HL-60 (cell line): ENCODE data around the gene TTLL8.

Experiments
- GABPA ChIP-seq: IDR thresholded peaks from 2 replicates; pipeline ENCODE4 v1.6.1; 2012; ENCODE audit warnings: low read depth
- POLR2AphosphoS5 ChIP-seq: IDR thresholded peaks from 2 replicates; pipeline ENCODE4 v1.6.1; 2012; ENCODE audit warnings: low read depth
- TF ChIP-seq, protein P1 (sequence below): IDR thresholded peaks from one replicate; pipeline ENCODE4 v1.5.1; 2011; ENCODE audit warnings: low read length, control low read depth, inconsistent platforms; ENCODE audit not compliant: insufficient read depth
- TF ChIP-seq, protein P2 (sequence below): IDR thresholded peaks from 2 replicates; pipeline ENCODE4 v1.6.1; 2012; ENCODE audit warnings: low read depth; ENCODE audit not compliant: insufficient replicate concordance

DNA sequence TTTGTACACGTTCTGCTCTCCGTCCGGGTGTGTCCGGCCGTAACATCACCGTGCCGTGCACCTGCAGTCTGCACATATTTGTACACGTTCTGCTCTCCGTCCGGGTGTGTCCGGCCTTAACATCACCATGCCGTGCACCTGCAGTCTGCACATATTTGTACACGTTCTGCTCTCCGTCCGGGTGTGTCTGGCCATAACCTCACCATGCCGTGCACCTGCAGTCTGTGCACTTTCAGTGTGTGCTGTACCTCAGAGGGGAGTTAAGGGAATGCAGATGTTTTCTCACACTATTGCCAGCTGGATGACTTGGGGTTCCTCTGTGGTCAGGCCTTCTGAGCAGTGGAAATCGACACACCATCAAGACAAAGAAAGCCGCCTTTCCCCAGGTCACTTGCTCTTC is 4.2 kb downstream of the TTLL8 start:
- TF ChIP-seq, protein P1, sequence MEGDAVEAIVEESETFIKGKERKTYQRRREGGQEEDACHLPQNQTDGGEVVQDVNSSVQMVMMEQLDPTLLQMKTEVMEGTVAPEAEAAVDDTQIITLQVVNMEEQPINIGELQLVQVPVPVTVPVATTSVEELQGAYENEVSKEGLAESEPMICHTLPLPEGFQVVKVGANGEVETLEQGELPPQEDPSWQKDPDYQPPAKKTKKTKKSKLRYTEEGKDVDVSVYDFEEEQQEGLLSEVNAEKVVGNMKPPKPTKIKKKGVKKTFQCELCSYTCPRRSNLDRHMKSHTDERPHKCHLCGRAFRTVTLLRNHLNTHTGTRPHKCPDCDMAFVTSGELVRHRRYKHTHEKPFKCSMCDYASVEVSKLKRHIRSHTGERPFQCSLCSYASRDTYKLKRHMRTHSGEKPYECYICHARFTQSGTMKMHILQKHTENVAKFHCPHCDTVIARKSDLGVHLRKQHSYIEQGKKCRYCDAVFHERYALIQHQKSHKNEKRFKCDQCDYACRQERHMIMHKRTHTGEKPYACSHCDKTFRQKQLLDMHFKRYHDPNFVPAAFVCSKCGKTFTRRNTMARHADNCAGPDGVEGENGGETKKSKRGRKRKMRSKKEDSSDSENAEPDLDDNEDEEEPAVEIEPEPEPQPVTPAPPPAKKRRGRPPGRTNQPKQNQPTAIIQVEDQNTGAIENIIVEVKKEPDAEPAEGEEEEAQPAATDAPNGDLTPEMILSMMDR, result no peak
- TF ChIP-seq, protein P2, sequence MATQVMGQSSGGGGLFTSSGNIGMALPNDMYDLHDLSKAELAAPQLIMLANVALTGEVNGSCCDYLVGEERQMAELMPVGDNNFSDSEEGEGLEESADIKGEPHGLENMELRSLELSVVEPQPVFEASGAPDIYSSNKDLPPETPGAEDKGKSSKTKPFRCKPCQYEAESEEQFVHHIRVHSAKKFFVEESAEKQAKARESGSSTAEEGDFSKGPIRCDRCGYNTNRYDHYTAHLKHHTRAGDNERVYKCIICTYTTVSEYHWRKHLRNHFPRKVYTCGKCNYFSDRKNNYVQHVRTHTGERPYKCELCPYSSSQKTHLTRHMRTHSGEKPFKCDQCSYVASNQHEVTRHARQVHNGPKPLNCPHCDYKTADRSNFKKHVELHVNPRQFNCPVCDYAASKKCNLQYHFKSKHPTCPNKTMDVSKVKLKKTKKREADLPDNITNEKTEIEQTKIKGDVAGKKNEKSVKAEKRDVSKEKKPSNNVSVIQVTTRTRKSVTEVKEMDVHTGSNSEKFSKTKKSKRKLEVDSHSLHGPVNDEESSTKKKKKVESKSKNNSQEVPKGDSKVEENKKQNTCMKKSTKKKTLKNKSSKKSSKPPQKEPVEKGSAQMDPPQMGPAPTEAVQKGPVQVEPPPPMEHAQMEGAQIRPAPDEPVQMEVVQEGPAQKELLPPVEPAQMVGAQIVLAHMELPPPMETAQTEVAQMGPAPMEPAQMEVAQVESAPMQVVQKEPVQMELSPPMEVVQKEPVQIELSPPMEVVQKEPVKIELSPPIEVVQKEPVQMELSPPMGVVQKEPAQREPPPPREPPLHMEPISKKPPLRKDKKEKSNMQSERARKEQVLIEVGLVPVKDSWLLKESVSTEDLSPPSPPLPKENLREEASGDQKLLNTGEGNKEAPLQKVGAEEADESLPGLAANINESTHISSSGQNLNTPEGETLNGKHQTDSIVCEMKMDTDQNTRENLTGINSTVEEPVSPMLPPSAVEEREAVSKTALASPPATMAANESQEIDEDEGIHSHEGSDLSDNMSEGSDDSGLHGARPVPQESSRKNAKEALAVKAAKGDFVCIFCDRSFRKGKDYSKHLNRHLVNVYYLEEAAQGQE, result no peak
- TF ChIP-seq GABPA (no peak), POLR2AphosphoS5 (no peak)
